HEK293T (cell line): ENCODE data around the gene FOXL1.
A peak's percentile ranks its signal among the peaks of the same experiment; 100 is the strongest.

Source experiments
- CTCF ChIA-PET: fragments of 350-600 bp; formaldehyde crosslinking; extraction: SDS; loops from one replicate; lab custom pipeline; 2021; ENCODE audit warnings: antibody characterized with exemption, inconsistent platforms; lab: Yijun Ruan, JAX
- POLR2A ChIA-PET: fragments of 350-600 bp; formaldehyde crosslinking; extraction: SDS; loops from one replicate; lab custom pipeline; 2020; ENCODE audit warnings: antibody characterized with exemption, inconsistent platforms; lab: Yijun Ruan, JAX
- DNase-seq: peaks from one replicate; pipeline ENCODE4 v3.0.0; 2012; ENCODE audit warnings: mixed read lengths; ENCODE audit errors: extremely low spot score
- ARNT ChIP-seq: fragments of 450-650 bp; IDR thresholded peaks from 2 replicates; pipeline ENCODE4 v1.6.1; 2017; ENCODE audit warnings: mild to moderate bottlenecking
- BHLHE40 ChIP-seq: fragments of 450-650 bp; IDR thresholded peaks from 2 replicates; pipeline ENCODE4 v1.6.1; 2016; ENCODE audit warnings: mild to moderate bottlenecking, moderate library complexity, borderline replicate concordance
- CTBP1 ChIP-seq: fragments of 450-650 bp; IDR thresholded peaks from 2 replicates; pipeline ENCODE4 v1.6.1; 2016; ENCODE audit warnings: borderline replicate concordance
- ELF4 ChIP-seq: fragments of 450-650 bp; IDR thresholded peaks from 2 replicates; pipeline ENCODE4 v1.6.1; 2017; ENCODE audit warnings: antibody characterized with exemption
- FOXA1 ChIP-seq: fragments of 450-650 bp; IDR thresholded peaks from 2 replicates; pipeline ENCODE4 v1.6.1; 2016; ENCODE audit warnings: mild to moderate bottlenecking
- FOXK2 ChIP-seq: fragments of 450-650 bp; IDR thresholded peaks from 2 replicates; pipeline ENCODE4 v1.6.1; 2016; ENCODE audit warnings: mild to moderate bottlenecking
- FOXM1 ChIP-seq: fragments of 450-650 bp; IDR thresholded peaks from 2 replicates; pipeline ENCODE4 v1.6.1; 2017; ENCODE audit warnings: mild to moderate bottlenecking, borderline replicate concordance
- HDGF ChIP-seq: fragments of 450-650 bp; IDR thresholded peaks from 2 replicates; pipeline ENCODE4 v1.6.1; 2017; ENCODE audit warnings: antibody characterized with exemption, borderline replicate concordance
- L3MBTL2 ChIP-seq: fragments of 450-650 bp; conservative IDR thresholded peaks from 2 replicates; pipeline ENCODE4 v1.6.1; 2016; ENCODE audit warnings: mild to moderate bottlenecking
- LEF1 ChIP-seq: fragments of 450-650 bp; IDR thresholded peaks from 2 replicates; pipeline ENCODE4 v1.6.1; 2017; ENCODE audit warnings: mild to moderate bottlenecking, borderline replicate concordance
- NFRKB ChIP-seq: fragments of 450-650 bp; IDR thresholded peaks from 2 replicates; pipeline ENCODE4 v1.6.1; 2016; ENCODE audit warnings: mild to moderate bottlenecking, moderate library complexity
- SP1 ChIP-seq: fragments of 450-650 bp; IDR thresholded peaks from 2 replicates; pipeline ENCODE4 v1.6.1; 2017
- SUZ12 ChIP-seq: fragments of 450-650 bp; IDR thresholded peaks from 2 replicates; pipeline ENCODE4 v1.6.1; 2016; ENCODE audit warnings: mild to moderate bottlenecking
- TARDBP ChIP-seq: fragments of 450-650 bp; IDR thresholded peaks from 2 replicates; pipeline ENCODE4 v1.6.1; 2016
- ZNF384 ChIP-seq: fragments of 450-650 bp; IDR thresholded peaks from 2 replicates; pipeline ENCODE4 v1.6.1; 2016
- TF ChIP-seq, protein P1 (sequence below): fragments of 450-650 bp; IDR thresholded peaks from 2 replicates; pipeline ENCODE4 v1.6.1; 2016

The FOXL1 gene

DNA sequence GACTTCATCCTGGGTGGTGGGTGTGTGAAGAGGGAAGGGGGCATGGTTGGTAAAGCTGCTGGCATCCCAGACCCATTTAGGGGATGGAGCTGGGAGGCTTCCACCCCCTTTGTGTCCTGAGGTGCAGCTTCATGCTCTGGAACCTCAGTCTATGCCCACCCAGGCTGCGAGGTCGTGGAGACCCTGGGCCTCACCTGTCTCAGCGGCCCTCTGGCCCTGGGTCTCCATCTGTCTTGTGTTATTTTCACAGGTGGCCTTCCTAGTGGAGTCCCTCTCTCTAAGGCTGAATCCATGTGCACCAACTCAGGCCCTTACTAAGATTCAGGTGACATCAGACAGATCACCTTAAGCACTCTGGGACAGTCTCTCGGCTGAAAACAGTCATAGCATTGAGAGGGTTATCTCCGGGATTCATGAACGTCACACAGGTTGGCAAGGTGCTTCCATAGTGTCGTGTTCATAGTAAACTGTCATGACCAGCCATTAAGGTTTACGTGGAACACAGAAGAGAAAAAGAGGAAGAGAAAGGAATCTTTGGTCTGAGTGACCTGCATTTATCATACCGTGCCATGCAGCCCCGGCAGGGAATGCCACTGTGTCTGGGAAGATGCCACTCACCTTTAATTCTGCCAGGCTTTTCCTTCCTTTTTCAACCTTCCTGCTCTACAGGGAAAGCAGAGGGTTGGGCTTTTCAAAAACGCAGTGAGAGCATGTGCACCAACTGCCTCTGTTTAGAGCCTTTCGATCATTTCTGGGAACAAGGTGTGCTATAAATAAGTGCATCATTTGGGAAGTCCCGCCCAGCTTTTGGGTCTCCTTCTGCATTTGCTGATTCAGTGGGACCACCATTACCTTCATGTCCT, 4.5 kb upstream of the FOXL1 start:
- DNase-seq = no peak
- ChIA-PET POLR2A (no interaction called here), CTCF (interaction anchor here (0.6 kb wide), 1 partner anchor 415 kb away, joined by 3 read pairs; no protein-coding TSS in a partner anchor)
- TF ChIP-seq SP1 (no peak), L3MBTL2 (no peak), ARNT (no peak), BHLHE40 (no peak), CTBP1 (no peak), FOXK2 (no peak), TARDBP (no peak), FOXA1 (no peak), SUZ12 (no peak), LEF1 (no peak), HDGF (no peak), FOXM1 (no peak), NFRKB (no peak), ZNF384 (no peak), ELF4 (no peak)
- TF ChIP-seq, protein P1, sequence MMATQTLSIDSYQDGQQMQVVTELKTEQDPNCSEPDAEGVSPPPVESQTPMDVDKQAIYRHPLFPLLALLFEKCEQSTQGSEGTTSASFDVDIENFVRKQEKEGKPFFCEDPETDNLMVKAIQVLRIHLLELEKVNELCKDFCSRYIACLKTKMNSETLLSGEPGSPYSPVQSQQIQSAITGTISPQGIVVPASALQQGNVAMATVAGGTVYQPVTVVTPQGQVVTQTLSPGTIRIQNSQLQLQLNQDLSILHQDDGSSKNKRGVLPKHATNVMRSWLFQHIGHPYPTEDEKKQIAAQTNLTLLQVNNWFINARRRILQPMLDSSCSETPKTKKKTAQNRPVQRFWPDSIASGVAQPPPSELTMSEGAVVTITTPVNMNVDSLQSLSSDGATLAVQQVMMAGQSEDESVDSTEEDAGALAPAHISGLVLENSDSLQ = no peak

DNA sequence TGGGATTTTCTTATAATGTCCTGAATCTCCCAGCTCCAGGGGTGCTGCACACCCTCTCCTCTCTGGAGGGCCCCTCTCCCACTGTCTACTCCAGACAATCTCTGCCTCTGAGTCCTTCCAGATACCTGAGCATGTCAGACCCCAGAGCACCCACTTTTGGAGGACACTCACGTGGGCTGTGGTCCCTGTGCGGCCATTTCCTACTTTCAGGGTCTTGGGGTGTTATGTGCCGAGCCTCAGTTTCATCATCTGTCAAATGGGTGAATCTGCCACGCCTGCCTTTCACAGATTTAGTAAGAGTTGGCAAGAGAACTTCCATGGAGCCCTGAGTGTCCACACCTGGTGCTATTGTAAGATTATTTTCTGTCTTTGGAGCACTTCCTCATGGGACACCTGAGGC, 3.7 kb upstream of the FOXL1 start:
- POLR2A ChIA-PET = no interaction called here

DNA sequence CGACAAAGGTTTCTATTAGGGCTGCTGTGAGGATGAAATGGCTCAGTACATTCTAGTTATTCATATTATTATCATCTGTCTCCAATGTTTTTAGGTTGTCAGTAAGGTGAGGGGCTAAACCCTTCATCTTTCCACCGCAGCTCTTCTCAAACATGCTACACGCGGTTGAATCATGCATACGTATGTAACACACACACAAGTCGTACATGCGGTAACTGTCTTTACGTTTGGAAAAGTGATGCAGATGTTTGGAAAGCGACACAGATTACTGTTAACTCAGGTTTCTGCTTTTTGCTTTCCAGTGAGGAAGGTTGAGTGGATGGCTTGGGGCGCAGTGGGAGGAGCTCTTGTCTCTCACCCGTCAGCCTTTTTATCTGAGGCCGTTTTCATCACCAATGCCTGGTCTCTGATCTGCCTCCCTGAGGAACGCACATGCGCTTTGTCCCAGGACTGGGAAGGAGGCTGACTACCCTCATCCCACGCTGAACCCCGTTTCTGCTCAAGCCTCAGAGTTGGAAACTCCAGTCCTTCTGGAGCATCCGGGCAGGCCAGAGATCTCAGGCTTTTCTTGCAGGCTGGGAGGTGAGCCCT, 3.2 kb upstream of the FOXL1 start:
- no peak for DNase-seq
- CTCF ChIA-PET = interaction anchor here (1.2 to 1.5 kb wide), 2 partner anchors 64 to 472 kb away, joined by 3 to 5 read pairs; no protein-coding TSS in a partner anchor
- POLR2A ChIA-PET = interaction anchor here (1.3 kb wide), 1 partner anchor 56 kb away, joined by 3 read pairs; no protein-coding TSS in a partner anchor
- TF ChIP-seq HDGF (no peak), ZNF384 (no peak), LEF1 (no peak), TARDBP (no peak), ARNT (no peak), BHLHE40 (no peak), ELF4 (no peak), CTBP1 (no peak), L3MBTL2 (no peak), FOXM1 (no peak), FOXA1 (no peak), SUZ12 (no peak)
- TF ChIP-seq, protein P1 = no peak

More for the DNA sequence above, 3.7 kb upstream of the FOXL1 start:
- no peak for DNase-seq
- CTCF ChIA-PET = no interaction called here
- TF ChIP-seq FOXK2 = no peak
- no peak for TF ChIP-seq FOXA1
- no peak for TF ChIP-seq HDGF
- no peak for TF ChIP-seq SP1
- TF ChIP-seq ARNT = no peak
- no peak for TF ChIP-seq L3MBTL2
- no peak for TF ChIP-seq SUZ12
- no peak for TF ChIP-seq ZNF384
- no peak for TF ChIP-seq ELF4
- no peak for TF ChIP-seq TARDBP
- no peak for TF ChIP-seq LEF1
- TF ChIP-seq, protein P1 = no peak
- no peak for TF ChIP-seq NFRKB
- TF ChIP-seq BHLHE40 = no peak
- no peak for TF ChIP-seq CTBP1
- no peak for TF ChIP-seq FOXM1

DNA sequence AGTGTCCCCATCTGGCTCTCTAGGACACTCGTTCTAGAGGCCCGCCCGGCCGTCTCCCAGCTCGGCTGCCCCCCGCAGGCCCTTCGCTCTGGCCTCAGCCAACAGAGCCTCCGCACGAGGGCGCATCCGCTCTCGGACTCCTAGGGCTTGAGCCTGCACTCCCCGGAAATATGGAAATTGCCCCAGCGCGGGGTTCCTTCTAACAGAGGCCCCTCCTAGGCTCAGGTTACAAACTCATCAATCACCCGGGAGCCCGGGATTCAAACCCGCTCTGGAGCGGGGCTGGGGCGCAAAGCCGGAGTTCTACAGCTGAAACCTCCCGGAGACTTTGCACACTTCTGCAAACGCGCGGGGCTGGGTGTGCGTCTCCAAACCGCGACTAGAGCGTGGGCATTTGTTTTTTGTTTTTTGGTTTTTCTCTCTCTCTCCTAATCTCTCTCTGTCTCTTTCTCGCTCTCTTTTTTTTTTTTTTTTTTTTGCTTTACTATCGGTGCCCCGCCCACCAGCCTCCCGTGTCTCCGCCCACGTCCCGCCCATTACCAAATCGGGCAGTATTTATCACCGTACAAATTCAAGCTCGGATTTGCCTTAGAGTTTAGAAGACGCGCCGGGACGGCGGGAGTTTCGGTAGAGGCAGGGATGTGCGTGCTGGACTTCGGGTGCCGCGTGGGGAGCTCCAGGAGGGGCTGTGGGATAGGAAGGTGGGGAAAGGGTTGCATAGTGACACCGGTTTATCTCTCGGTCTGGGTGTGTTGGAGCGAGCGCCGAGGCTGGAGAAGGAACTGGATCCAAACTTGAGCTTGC, 2.4 kb upstream of the FOXL1 start:
- POLR2A ChIA-PET = interaction anchor here (0.6 to 1.3 kb wide), 7 partner anchors 9 to 327 kb away, joined by 3 to 5 read pairs (median 3); no protein-coding TSS in a partner anchor
- CTCF ChIA-PET = interaction anchor here (0.7 to 1.5 kb wide), 6 partner anchors 11 to 501 kb away, joined by 3 to 5 read pairs (median 4); no protein-coding TSS in a partner anchor
- peak; percentile 83 for DNase-seq
- TF ChIP-seq ZNF384 (peak; percentile 100), L3MBTL2 (peak; percentile 82), SP1 (no peak), NFRKB (no peak)
- TF ChIP-seq, protein P1 = peak; percentile 93
